ENCODE measurements around the gene DOCK2.
"Not testable (repeated sequence)": the region's sequence is repeated elsewhere in the genome, so short reads cannot be mapped to it uniquely, and the experiment has no call there.

The DOCK2 gene

DNA sequence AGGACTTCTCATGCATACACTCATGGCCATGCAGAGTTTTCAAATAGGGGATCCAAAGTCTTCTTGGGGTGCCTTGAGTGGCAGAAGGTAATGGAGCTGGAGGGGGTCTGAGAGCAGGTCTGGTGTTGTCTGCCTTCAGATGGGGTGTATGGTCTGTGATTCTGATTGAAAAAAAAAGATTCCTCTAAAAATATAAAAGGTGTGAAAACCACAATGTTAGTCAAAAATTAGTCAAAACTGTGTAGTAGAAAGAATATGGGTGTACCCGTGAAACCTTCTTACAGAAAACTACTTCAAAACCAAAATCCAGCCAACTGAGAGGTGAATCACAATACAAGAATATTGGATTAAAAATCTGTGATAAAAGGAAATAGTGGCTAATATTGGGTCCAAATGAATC, 20.1 kb downstream of the DOCK2 start:
- H3K4me3 ChIP-seq (ENCODE audit: low read length, poor library complexity, severe bottlenecking) = no peak overlapping the region
- no peaks in the 10 kb centered on the region for H3K4me1 ChIP-seq (ENCODE audit: insufficient read depth, low read length, poor library complexity, severe bottlenecking)
- no peaks in the 10 kb centered on the region for H3K27me3 ChIP-seq (ENCODE audit: insufficient read depth, low read length, poor library complexity, severe bottlenecking)
- H3K9ac ChIP-seq (ENCODE audit: low read depth, low read length, poor library complexity, severe bottlenecking) = no peak overlapping the region
- no peak for TF ChIP-seq EZH2phosphoT487 (IDR thresholded peaks at IDR 0.05; ENCODE audit: borderline replicate concordance)
- TF ChIP-seq, protein P1, sequence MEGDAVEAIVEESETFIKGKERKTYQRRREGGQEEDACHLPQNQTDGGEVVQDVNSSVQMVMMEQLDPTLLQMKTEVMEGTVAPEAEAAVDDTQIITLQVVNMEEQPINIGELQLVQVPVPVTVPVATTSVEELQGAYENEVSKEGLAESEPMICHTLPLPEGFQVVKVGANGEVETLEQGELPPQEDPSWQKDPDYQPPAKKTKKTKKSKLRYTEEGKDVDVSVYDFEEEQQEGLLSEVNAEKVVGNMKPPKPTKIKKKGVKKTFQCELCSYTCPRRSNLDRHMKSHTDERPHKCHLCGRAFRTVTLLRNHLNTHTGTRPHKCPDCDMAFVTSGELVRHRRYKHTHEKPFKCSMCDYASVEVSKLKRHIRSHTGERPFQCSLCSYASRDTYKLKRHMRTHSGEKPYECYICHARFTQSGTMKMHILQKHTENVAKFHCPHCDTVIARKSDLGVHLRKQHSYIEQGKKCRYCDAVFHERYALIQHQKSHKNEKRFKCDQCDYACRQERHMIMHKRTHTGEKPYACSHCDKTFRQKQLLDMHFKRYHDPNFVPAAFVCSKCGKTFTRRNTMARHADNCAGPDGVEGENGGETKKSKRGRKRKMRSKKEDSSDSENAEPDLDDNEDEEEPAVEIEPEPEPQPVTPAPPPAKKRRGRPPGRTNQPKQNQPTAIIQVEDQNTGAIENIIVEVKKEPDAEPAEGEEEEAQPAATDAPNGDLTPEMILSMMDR (conservative IDR thresholded peaks at IDR 0.05; ENCODE audit: low read length) = no peak
- H3K9me3 ChIP-seq (ENCODE audit: insufficient read depth, low read depth, low read length) = no peaks in the 10 kb centered on the region
- H2AFZ ChIP-seq (ENCODE audit: low read length) = no peak overlapping the region
- peaks cover 3% of the 10 kb centered on the region for H4K20me1 ChIP-seq (ENCODE audit: insufficient read depth, low read length, poor library complexity, severe bottlenecking)
- no peaks in the 10 kb centered on the region for H3K9me2 ChIP-seq (replicated peaks; ENCODE audit: low read depth, low read length)
- H3K79me2 ChIP-seq (ENCODE audit: insufficient read depth, low read length) = peaks cover 38% of the 10 kb centered on the region; the same call in 1 of the 2 replicates
- H3K36me3 ChIP-seq (ENCODE audit: insufficient read depth, low read length) = peaks cover 38% of the 10 kb centered on the region; the same call in 1 of the 2 replicates
- H3F3A ChIP-seq (ENCODE audit: low read depth) = no peaks in the 10 kb centered on the region
- no peak overlapping the region for H3K4me2 ChIP-seq (ENCODE audit: low read depth, low read length, poor library complexity, severe bottlenecking)

- not testable (repeated sequence) for H3K9me3 ChIP-seq (ENCODE audit: insufficient read depth, low read depth, low read length); H3K9ac ChIP-seq (ENCODE audit: low read depth, low read length, poor library complexity, severe bottlenecking); H3K27me3 ChIP-seq (ENCODE audit: insufficient read depth, low read length, poor library complexity, severe bottlenecking); H3K4me3 ChIP-seq (ENCODE audit: low read length, poor library complexity, severe bottlenecking); H4K20me1 ChIP-seq (ENCODE audit: insufficient read depth, low read length, poor library complexity, severe bottlenecking); H3K4me2 ChIP-seq (ENCODE audit: low read depth, low read length, poor library complexity, severe bottlenecking); H3K9me2 ChIP-seq (replicated peaks; ENCODE audit: low read depth, low read length); H2AFZ ChIP-seq (ENCODE audit: low read length); H3F3A ChIP-seq (ENCODE audit: low read depth); H3K4me1 ChIP-seq (ENCODE audit: insufficient read depth, low read length, poor library complexity, severe bottlenecking)
- Histone ChIP-seq H3K36me3 (ENCODE audit: insufficient read depth, low read length) (peaks cover 23% of the 10 kb centered on the region; the same call in 1 of the 2 replicates), H3K79me2 (ENCODE audit: insufficient read depth, low read length) (peaks cover 31% of the 10 kb centered on the region; the same call in 1 of the 2 replicates)
Measured at GRCh38 chr5:169662451-169662850, 25.4 kb downstream of the DOCK2 start.

DNA sequence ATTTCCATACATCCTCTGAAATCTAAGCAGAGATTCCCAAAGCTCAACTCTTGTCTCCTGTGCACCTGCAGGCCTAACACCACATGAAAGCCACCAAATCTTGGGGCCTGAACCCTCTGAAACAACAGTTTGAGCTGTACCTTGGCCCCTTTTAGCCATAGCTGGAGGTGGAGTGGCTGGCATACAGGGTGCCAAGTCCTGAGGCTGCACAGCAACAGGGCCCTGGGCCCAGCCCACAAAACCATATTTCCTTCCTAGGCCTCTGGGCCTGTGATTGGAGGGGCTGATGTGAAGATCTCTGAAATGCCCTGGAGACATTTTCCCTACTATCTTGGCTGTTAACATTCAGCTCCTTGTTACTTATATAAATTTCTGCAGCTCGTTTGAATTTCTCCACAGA, 26.5 kb downstream of the DOCK2 start:
- H3K4me2 ChIP-seq (ENCODE audit: low read depth, low read length, poor library complexity, severe bottlenecking) = no peak overlapping the region
- no peaks in the 10 kb centered on the region for H3K9me2 ChIP-seq (replicated peaks; ENCODE audit: low read depth, low read length)
- no peaks in the 10 kb centered on the region for H3F3A ChIP-seq (ENCODE audit: low read depth)
- H3K4me3 ChIP-seq (ENCODE audit: low read length, poor library complexity, severe bottlenecking) = no peak overlapping the region
- H3K9me3 ChIP-seq (ENCODE audit: insufficient read depth, low read depth, low read length) = no peaks in the 10 kb centered on the region
- H3K27me3 ChIP-seq (ENCODE audit: insufficient read depth, low read length, poor library complexity, severe bottlenecking) = no peaks in the 10 kb centered on the region
- TF ChIP-seq EZH2phosphoT487 (IDR thresholded peaks at IDR 0.05; ENCODE audit: borderline replicate concordance) = no peak
- TF ChIP-seq, protein P1 (conservative IDR thresholded peaks at IDR 0.05; ENCODE audit: low read length) = no peak
- H3K36me3 ChIP-seq (ENCODE audit: insufficient read depth, low read length) = peaks cover 23% of the 10 kb centered on the region; the same call in 1 of the 2 replicates
- no peak overlapping the region for H2AFZ ChIP-seq (ENCODE audit: low read length)
- no peaks in the 10 kb centered on the region for H4K20me1 ChIP-seq (ENCODE audit: insufficient read depth, low read length, poor library complexity, severe bottlenecking)
- no peak overlapping the region for H3K9ac ChIP-seq (ENCODE audit: low read depth, low read length, poor library complexity, severe bottlenecking)
- peaks cover 32% of the 10 kb centered on the region; the same call in 1 of the 2 replicates for H3K79me2 ChIP-seq (ENCODE audit: insufficient read depth, low read length)
- no peaks in the 10 kb centered on the region for H3K4me1 ChIP-seq (ENCODE audit: insufficient read depth, low read length, poor library complexity, severe bottlenecking)

GRCh38 chr5:169666365-169666764, 29.3 kb downstream of the DOCK2 start:
- H3K79me2 ChIP-seq (ENCODE audit: insufficient read depth, low read length) = peaks cover 38% of the 10 kb centered on the region; the same call in 1 of the 2 replicates
- H2AFZ ChIP-seq (ENCODE audit: low read length) = no peak overlapping the region
- no peak overlapping the region for H3K4me2 ChIP-seq (ENCODE audit: low read depth, low read length, poor library complexity, severe bottlenecking)
- no peak for TF ChIP-seq EZH2phosphoT487 (IDR thresholded peaks at IDR 0.05; ENCODE audit: borderline replicate concordance)
- TF ChIP-seq, protein P1 (conservative IDR thresholded peaks at IDR 0.05; ENCODE audit: low read length) = no peak
- no peaks in the 10 kb centered on the region for H3K9me3 ChIP-seq (ENCODE audit: insufficient read depth, low read depth, low read length)
- H3K4me3 ChIP-seq (ENCODE audit: low read length, poor library complexity, severe bottlenecking) = no peak overlapping the region
- no peak overlapping the region for H3K9ac ChIP-seq (ENCODE audit: low read depth, low read length, poor library complexity, severe bottlenecking)
- no peaks in the 10 kb centered on the region for H3F3A ChIP-seq (ENCODE audit: low read depth)
- H4K20me1 ChIP-seq (ENCODE audit: insufficient read depth, low read length, poor library complexity, severe bottlenecking) = no peaks in the 10 kb centered on the region
- H3K27me3 ChIP-seq (ENCODE audit: insufficient read depth, low read length, poor library complexity, severe bottlenecking) = no peaks in the 10 kb centered on the region
- H3K36me3 ChIP-seq (ENCODE audit: insufficient read depth, low read length) = peaks cover 35% of the 10 kb centered on the region; the same call in 1 of the 2 replicates
- H3K4me1 ChIP-seq (ENCODE audit: insufficient read depth, low read length, poor library complexity, severe bottlenecking) = no peaks in the 10 kb centered on the region
- no peaks in the 10 kb centered on the region for H3K9me2 ChIP-seq (replicated peaks; ENCODE audit: low read depth, low read length)

Measured in Loucy (cell line).